SJCRH30 (cell line): ENCODE measurements around the gene PSRC1. TPM values are rescaled to one million over a fixed set of nuclear protein-coding genes. Genes with fewer than 3 reads are reported as not detected.
A peak's percentile ranks its signal among the peaks of the same experiment; 100 is the strongest.

Source experiments
- DNase-seq, 2 experiments: peaks; one replicate each; pipeline ENCODE4 v3.0.0-alpha.2; 2015 to 2020
- H3K27ac ChIP-seq: fragments of 250-450 bp; sonication (Bioruptor Pico); 2 replicates; pipeline ENCODE4 v1.5.1; 2020; ENCODE audit warnings: mild to moderate bottlenecking, moderate library complexity
- H3K27me3 ChIP-seq: fragments of 250-450 bp; sonication (Bioruptor Pico); 2 replicates; pipeline ENCODE4 v1.5.1; 2020; ENCODE audit warnings: mild to moderate bottlenecking, moderate library complexity
- H3K36me3 ChIP-seq: fragments of 250-450 bp; sonication (Bioruptor Pico); 2 replicates; pipeline ENCODE4 v1.5.1; 2020; ENCODE audit warnings: mild to moderate bottlenecking, moderate library complexity
- H3K4me1 ChIP-seq: fragments of 250-450 bp; sonication (Bioruptor Pico); 2 replicates; pipeline ENCODE4 v1.5.1; 2020; ENCODE audit warnings: mild to moderate bottlenecking, moderate library complexity
- H3K4me3 ChIP-seq: fragments of 250-450 bp; sonication (Bioruptor Pico); 2 replicates; pipeline ENCODE4 v1.5.1; 2020; ENCODE audit warnings: mild to moderate bottlenecking, moderate library complexity
- H3K9me3 ChIP-seq: fragments of 250-450 bp; sonication (Bioruptor Pico); replicated peaks from 2 replicates; pipeline ENCODE4 v1.5.1; 2020; ENCODE audit warnings: mild to moderate bottlenecking, moderate library complexity
- total RNA-seq: library from RNA; depleted of rRNA; stranded (reverse); fragments of >200 nt; shearing (Covaris generic); gene quantifications from 2 replicates; pipeline ENCODE4 v1.2.3, GENCODE V29; 2014

PSRC1 gene
- total RNA-seq, 1 experiment from 2014 or later, result 67.5 TPM

DNA sequence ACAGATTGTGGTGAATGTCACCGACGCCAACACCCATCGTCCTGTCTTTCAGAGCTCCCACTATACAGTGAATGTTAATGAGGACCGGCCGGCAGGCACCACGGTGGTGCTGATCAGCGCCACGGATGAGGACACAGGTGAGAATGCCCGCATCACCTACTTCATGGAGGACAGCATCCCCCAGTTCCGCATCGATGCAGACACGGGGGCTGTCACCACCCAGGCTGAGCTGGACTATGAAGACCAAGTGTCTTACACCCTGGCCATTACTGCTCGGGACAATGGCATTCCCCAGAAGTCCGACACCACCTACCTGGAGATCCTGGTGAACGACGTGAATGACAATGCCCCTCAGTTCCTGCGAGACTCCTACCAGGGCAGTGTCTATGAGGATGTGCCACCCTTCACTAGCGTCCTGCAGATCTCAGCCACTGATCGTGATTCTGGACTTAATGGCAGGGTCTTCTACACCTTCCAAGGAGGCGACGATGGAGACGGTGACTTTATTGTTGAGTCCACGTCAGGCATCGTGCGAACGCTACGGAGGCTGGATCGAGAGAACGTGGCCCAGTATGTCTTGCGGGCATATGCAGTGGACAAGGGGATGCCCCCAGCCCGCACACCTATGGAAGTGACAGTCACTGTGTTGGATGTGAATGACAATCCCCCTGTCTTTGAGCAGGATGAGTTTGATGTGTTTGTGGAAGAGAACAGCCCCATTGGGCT, 30.6 kb downstream of the PSRC1 start:
- Histone ChIP-seq H3K4me3 (no peak overlapping the region), H3K27ac (no peak overlapping the region), H3K36me3 (no peaks in the 10 kb centered on the region), H3K27me3 (no peaks in the 10 kb centered on the region), H3K9me3 (no peaks in the 10 kb centered on the region), H3K4me1 (peaks cover 13% of the 10 kb centered on the region)
- DNase-seq, result no peak

GRCh38 chr1:109251277-109252166, 31.4 kb downstream of the PSRC1 start:
- H3K27me3 ChIP-seq, result no peaks in the 10 kb centered on the region; the same call in 1 of the 2 replicates
- no peaks in the 10 kb centered on the region for H3K36me3 ChIP-seq
- no peak overlapping the region for H3K27ac ChIP-seq
- H3K4me3 ChIP-seq, result no peak overlapping the region
- no peaks in the 10 kb centered on the region for H3K9me3 ChIP-seq
- DNase-seq, result no peak
- peaks cover 13% of the 10 kb centered on the region for H3K4me1 ChIP-seq

DNA sequence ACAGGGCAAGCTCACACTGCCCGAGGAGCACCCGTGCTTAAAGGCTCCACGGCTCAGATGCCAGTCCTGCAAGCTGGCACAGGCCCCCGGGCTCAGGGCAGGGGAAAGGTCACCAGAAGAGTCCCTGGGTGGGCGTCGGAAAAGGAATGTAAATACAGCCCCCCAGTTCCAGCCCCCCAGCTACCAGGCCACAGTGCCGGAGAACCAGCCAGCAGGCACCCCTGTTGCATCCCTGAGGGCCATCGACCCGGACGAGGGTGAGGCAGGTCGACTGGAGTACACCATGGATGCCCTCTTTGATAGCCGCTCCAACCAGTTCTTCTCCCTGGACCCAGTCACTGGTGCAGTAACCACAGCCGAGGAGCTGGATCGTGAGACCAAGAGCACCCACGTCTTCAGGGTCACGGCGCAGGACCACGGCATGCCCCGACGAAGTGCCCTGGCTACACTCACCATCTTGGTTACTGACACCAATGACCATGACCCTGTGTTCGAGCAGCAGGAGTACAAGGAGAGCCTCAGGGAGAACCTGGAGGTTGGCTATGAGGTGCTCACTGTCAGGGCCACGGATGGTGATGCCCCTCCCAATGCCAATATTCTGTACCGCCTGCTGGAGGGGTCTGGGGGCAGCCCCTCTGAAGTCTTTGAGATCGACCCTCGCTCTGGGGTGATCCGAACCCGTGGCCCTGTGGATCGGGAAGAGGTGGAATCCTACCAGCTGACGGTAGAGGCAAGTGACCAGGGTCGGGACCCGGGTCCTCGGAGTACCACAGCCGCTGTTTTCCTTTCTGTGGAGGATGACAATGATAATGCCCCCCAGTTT, 32.3 kb downstream of the PSRC1 start:
- H3K4me1 ChIP-seq, result peaks cover 13% of the 10 kb centered on the region
- H3K9me3 ChIP-seq, result no peaks in the 10 kb centered on the region
- no peaks in the 10 kb centered on the region for H3K36me3 ChIP-seq
- no peak for DNase-seq
- H3K4me3 ChIP-seq, result no peak overlapping the region
- H3K27me3 ChIP-seq, result no peaks in the 10 kb centered on the region; the same call in 1 of the 2 replicates
- no peak overlapping the region for H3K27ac ChIP-seq

- no peaks in the 10 kb centered on the region for H3K9me3 ChIP-seq
- H3K36me3 ChIP-seq, result no peaks in the 10 kb centered on the region
- no peak for DNase-seq
- H3K27ac ChIP-seq, result no peak overlapping the region
- peak overlapping the region; percentile 66 for H3K4me3 ChIP-seq
- no peaks in the 10 kb centered on the region; the same call in 1 of the 2 replicates for H3K27me3 ChIP-seq
- peaks cover 9% of the 10 kb centered on the region for H3K4me1 ChIP-seq
These were observed 33.1 kb downstream of the PSRC1 start for GRCh38 chr1:109249654-109250401.

GRCh38 chr1:109248797-109249629, 33.9 kb downstream of the PSRC1 start, which contains the start of gene CELSR2:
Gene CELSR2, plus strand, starts transcription at chr1:109249539. Its CDS starts 541 bp downstream, at chr1:109250080.
- H3K36me3 ChIP-seq, result no peaks in the 10 kb centered on the region
- peak; percentile 68 to 82 for DNase-seq
- no peaks in the 10 kb centered on the region for H3K9me3 ChIP-seq

GRCh38 chr1:109248444-109248796, 34.5 kb downstream of the PSRC1 start:
- H3K9me3 ChIP-seq, result no peaks in the 10 kb centered on the region
- H3K27me3 ChIP-seq, result no peaks in the 10 kb centered on the region; the same call in 1 of the 2 replicates
- H3K4me1 ChIP-seq, result 0 out of 2 replicates have a peak, but pooled peaks cover 2% of the 10 kb centered on the region
- no peak for DNase-seq
- H3K27ac ChIP-seq, result no peak overlapping the region
- H3K4me3 ChIP-seq, result no peak overlapping the region
- no peaks in the 10 kb centered on the region for H3K36me3 ChIP-seq

More at GRCh38 chr1:109248797-109249629, 33.9 kb downstream of the PSRC1 start, which contains the start of gene CELSR2:
- Histone ChIP-seq H3K4me3 (peak within 1 kb of the TSS; percentile 66), H3K27ac (no peak within 1 kb of the TSS), H3K27me3 (no peaks in the 10 kb centered on the region; the same call in 1 of the 2 replicates), H3K4me1 (peaks cover 5% of the 10 kb centered on the region)

- no peaks in the 10 kb centered on the region for H3K9me3 ChIP-seq
- no peak for DNase-seq
- H3K27me3 ChIP-seq, result no peaks in the 10 kb centered on the region; the same call in 1 of the 2 replicates
- 0 out of 2 replicates have a peak, but pooled peaks cover 2% of the 10 kb centered on the region for H3K4me1 ChIP-seq
- no peak overlapping the region for H3K4me3 ChIP-seq
- no peak overlapping the region for H3K27ac ChIP-seq
- no peaks in the 10 kb centered on the region for H3K36me3 ChIP-seq
These were observed 35.3 kb downstream of the PSRC1 start for GRCh38 chr1:109247401-109248365.

- Histone ChIP-seq H3K36me3 (no peaks in the 10 kb centered on the region), H3K27ac (no peak overlapping the region), H3K4me3 (no peak overlapping the region), H3K9me3 (no peaks in the 10 kb centered on the region), H3K27me3 (no peaks in the 10 kb centered on the region; the same call in 1 of the 2 replicates), H3K4me1 (0 out of 2 replicates have a peak, but pooled peaks cover 2% of the 10 kb centered on the region)
- DNase-seq, result no peak
These were observed 36.8 kb downstream of the PSRC1 start for GRCh38 chr1:109246141-109246551.

- no peak overlapping the region for H3K4me3 ChIP-seq
- DNase-seq, result no peak
- no peak overlapping the region for H3K27ac ChIP-seq
- no peaks in the 10 kb centered on the region for H3K9me3 ChIP-seq
- H3K4me1 ChIP-seq, result 0 out of 2 replicates have a peak, but pooled peaks cover 2% of the 10 kb centered on the region
- H3K27me3 ChIP-seq, result no peaks in the 10 kb centered on the region; the same call in 1 of the 2 replicates
- H3K36me3 ChIP-seq, result no peaks in the 10 kb centered on the region
These were observed 38.9 kb downstream of the PSRC1 start for GRCh38 chr1:109243860-109244552.

- Histone ChIP-seq H3K9me3 (no peaks in the 10 kb centered on the region), H3K4me1 (no peaks in the 10 kb centered on the region), H3K4me3 (no peak overlapping the region), H3K27me3 (no peaks in the 10 kb centered on the region; the same call in 1 of the 2 replicates), H3K27ac (no peak overlapping the region), H3K36me3 (peaks cover 5% of the 10 kb centered on the region; the same call in 1 of the 2 replicates)
- no peak for DNase-seq
These were observed 39.7 kb downstream of the PSRC1 start for GRCh38 chr1:109243221-109243620.

DNA sequence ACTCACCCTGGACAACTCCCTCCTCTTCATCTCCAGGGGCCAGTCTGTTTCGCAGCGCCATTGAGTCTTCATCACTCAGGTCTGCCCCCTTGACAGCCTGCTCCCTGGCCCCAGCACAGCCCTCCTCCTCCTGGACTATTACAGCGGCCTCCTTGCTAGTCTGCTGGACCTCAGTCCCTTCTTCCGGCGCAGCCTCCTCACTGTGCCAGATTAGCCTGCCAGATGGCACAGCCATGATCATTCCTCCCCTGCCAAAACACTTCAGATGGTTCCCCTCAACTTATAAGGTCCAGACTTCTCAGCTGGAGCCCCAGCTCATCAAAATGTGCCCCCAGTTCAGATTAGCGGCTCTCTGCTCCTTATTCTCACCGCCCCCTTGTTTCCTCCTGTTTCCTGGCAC, 40.6 kb downstream of the PSRC1 start:
- no peaks in the 10 kb centered on the region for H3K9me3 ChIP-seq
- H3K27me3 ChIP-seq, result no peaks in the 10 kb centered on the region; the same call in 1 of the 2 replicates
- H3K36me3 ChIP-seq, result peaks cover 12% of the 10 kb centered on the region; the same call in 1 of the 2 replicates
- no peaks in the 10 kb centered on the region for H3K4me1 ChIP-seq
- H3K4me3 ChIP-seq, result no peak overlapping the region
- no peak overlapping the region for H3K27ac ChIP-seq
- DNase-seq, result no peak
